GM19239 (cell line): Measurements from ENCODE around the gene NOTCH4.
"Not testable (repeated sequence)": the region's sequence is repeated elsewhere in the genome, so short reads cannot be mapped to it uniquely, and the experiment has no call there.

Experiments used
- DNase-seq: peaks from one replicate; pipeline ENCODE4 v3.0.0; 2011; ENCODE audit warnings: low spot score; ENCODE audit not compliant: insufficient read length
- FAIRE-seq: peaks from 2 replicates; lab custom pipeline; 2011; peaks lifted over from hg19 to GRCh38; lab: Jason Lieb, UNC

NOTCH4 gene

DNA sequence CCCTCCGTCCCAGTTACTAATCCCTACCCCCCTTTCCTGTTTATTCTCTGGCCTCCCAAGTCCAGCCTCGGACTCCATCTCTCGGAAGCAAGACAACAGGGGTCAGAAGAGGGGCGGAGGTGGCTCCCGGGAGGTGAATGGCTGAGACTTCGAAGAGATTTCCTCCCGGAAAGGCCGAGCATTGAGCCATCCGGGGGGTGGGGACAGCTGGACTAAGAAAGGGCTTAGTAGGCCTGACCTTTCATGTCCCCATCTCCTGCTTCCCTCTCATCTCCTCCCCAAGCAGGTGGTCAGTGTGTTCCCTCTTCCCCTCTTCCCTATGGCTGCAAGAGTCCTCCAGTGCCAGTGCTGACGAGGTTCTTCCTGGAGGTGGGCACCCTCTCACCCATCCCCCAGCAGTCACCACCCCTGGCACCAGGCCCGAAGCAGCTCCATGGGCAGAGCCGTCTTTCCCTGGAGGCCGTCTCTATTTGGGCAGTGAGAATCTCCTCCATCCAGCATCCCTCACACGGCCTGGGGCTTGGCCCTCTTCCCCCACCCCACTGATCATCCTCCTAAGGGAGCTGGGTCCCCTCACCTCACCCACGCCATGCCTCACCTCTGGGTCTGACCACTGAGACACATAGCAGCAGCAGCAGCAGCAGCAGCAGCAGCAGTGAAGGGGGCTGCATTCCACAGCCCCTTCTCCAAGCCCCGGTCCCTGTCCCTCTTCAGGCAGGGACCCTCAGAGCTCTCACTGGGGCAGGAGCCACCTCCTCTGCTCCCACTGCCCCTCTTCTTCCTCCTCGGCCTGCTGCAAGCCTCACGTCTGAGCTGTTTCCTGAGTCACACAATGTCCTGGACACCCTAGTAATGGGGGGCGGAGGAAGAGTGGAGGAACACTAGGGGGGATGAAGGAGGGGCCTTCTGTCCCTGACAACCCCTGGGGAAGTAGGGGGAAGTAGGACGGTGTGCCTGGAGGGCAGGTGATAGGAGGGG lies at the start of gene NOTCH4:
Gene NOTCH4, minus strand, starts transcription at position 810 of the 978 bp plus-strand sequence. Its CDS starts 139 bp downstream, at position 671.
- DNase-seq (no peak), FAIRE-seq (no peak)

DNA sequence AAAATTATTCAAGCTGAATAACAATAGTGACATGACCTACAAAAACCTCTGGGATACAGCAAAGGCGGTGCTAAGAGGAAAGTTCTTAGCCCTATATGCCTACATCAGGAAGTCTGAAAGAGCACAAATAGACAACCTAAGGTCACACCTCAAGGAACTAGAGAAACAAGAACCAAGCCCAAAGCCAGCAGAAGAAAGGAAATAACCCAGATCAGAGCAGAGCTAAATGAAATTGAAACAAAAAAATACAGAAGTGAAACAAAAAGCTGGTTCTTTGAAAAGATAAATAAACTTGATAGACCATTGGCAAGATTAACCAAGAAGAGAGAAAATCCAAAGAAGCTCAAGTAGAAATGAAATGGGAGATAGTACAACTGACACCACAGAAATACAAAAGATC lies 47.6 kb upstream of the NOTCH4 start:
- no peak for DNase-seq
- peak; percentile 92 for FAIRE-seq

DNA sequence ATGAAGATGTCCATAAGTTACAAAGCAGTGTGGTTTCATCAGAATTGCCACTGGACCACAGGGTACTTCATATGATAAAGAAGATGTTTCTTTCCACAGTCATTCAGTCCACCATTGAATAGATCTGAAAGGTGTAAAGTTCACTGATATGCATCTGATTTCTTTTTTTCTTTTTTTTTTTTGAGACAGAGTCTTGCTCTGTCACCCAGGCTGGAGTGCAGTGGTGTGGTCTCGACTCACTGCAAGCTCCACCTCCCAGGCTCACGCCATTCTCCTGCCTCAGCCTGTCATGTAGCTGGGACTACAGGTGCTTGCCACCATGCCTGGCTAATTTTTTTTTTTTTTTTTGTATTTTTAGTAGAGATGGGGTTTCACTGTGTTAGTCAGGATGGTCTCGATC lies 44.6 kb upstream of the NOTCH4 start:
- FAIRE-seq: peak; percentile 76
- not testable (repeated sequence) for DNase-seq

DNA sequence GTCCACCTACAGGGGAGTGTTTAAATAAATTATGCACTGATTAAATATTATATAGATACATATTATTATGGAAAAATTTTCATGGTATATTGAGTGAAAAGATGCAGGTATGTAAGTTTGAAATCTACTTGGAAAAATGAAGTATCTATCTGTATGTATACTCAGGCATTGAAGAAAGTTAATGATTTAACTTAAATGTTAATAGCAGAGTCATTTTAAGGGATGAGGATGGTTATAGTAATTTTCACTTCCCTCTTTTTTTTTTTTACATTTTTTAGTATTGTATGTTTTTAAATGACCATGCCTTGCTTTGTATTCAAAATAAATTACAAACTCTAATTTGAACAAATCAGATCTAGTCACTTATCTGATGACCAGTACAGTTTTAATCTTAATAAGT lies 43.2 kb upstream of the NOTCH4 start:
- DNase-seq (no peak), FAIRE-seq (peak; percentile 71)

DNA sequence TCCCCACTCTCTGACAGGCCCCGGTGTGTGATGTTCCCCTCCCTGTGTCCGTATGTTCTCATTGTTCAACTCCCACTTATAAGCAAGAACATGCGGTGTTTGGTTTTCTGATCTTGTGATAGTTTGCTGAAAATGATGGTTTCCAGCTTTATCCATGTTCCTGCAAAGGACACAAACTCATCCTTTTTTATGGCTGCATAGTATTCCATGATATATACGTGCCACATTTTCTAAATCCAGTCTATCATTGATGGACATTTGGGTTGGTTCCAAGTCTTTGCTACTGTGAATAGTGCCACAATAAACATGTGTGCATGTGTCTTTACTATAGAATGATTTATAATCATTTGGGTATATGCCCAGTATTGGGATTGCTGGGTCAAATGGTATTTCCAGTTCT lies 33.4 kb upstream of the NOTCH4 start:
- not testable (repeated sequence) for FAIRE-seq, DNase-seq

DNA sequence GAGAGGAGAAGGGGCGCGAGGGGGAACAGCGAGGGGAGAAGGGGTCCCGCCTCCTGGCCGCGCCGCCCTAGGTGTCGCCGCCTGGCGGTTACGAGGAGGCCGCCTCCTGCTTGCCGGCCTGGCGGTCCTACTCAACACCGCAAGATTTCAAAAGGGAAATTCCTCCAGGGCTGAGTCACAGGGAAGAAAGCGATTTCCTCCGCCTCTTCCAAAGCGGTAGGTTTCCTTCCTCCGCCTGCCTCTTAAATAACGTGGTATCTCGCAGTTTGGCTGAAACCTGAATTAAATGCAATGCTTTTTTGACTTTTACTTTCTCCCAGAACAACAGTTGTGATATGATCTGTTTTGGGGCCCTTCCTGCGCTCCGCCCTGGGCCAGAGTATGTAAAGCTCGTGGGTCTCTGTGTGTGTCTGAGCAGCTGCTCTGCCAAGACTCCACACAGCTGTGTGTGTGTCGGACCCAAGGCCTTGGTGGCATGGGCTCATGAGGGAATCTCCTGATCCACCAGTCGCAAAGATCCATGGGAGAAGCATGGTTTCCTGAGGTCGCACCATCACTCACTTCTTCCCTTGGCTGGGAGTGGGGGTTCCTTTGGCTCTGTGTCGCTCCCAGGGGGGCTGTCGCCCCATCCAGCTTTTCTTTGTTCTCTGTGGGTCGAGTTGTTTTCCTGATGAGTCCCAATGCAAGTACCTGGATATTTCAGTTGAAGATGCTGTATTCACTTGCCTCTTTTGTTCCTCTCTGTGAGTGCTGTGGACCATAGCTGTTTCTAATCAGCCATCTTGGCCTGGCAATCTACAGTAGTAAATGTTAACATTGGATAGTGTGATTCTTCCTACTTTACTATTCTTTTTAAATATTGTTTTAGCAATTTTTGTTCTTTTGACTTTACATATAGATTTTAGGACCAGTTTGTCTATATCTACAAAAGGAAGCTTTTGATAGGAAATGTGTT lies 31.6 kb upstream of the NOTCH4 start:
- peak; percentile 91 for FAIRE-seq

DNA sequence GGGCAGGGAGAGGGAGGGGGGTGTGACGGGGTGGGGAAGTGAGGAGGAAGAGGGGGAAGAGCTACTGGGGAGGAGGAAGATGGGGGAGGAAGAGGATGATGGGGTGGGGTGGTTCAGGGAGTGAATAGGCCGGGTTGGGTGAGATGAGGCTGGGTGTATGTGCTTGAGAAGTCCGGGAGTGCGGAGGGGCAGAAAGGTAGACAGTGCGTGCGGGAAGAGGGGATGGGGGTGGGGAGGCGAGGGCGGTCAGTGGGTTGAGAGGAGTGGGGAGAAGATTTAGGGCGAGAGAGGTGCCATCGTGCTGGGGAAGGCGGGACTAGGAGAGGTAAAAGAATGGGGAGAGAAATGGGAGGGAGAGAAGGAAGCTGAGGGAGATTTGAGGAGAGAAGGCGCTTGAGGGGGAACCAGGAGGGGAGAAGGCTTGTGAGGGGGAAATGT lies 30.9 kb upstream of the NOTCH4 start:
- FAIRE-seq (no peak), DNase-seq (no peak)

More for the DNA sequence above, 31.6 kb upstream of the NOTCH4 start:
- DNase-seq: no peak

DNA sequence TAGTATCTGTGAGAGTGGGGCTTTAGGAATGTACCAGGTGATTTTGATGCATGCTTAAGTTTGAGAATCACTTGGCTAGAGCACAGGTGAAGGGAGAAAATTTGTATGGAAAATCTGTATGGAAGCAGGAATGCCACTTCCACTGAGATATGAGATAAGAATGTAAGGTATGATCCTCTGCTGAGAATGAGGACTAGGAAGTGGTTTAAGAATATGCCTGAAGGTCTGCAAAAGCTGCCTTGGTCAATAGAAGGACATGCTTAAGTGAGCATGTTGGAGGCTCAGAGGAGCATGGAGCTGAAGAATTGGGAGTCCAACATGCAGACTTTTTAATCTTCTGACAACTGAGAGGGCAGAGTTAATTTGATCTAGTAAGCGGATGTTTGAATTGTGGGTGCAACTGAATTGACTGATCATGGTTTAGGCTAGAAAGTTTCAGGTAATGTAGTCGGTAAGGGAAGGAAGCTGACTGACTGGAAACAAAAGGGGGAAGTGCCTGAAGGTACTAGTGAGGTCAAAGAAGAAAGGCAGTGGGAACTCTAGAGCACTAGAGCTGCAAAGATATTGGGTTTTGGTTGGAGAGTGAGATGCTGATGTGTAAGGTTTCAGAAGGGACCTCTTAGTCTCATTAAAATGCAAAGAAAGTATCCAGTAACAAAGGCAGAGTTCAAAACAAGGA lies 28.6 kb upstream of the NOTCH4 start:
- no peak for DNase-seq
- peak; percentile 93 for FAIRE-seq

DNA sequence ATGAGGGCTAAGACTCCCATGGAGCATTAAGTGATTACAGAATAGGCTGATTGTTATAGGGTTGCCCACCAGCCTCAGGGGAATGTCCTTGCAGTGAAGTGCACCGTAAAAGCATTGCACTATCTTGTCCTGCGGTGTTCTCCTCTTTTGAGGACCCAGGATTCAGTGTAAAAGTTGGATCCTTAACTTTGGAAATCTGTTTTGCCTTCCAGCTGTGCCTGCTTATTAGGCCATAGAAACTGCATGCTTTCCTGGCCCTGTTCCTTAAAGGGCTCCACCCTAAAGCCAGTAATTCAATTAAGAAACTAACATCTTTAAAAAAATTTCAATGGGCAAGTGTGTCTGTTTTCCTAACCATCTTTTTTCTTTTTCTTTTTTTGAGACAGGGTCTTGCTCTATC lies 25.4 kb upstream of the NOTCH4 start:
- FAIRE-seq (no peak), DNase-seq (no peak)

DNA sequence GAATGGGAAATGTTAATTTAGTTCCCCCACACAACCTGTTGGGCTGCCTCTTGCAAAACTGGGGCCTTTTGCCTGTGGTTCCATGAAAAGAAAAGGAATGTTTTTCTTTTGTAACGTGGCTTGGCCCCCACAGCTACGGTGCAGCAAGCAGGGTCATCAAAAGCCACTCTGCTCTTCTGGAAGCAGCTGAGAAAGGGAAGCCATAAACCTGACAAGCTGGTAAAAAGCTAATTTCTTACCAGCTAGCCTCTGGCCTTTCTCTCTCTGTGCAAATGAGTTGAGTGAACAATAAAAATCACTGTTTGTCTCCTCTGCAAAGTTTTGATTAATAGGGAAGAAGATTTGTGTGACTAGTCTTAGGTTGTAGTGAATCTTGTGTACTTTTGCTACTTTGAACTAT lies 23.5 kb upstream of the NOTCH4 start:
- DNase-seq: no peak
- no peak for FAIRE-seq

DNA sequence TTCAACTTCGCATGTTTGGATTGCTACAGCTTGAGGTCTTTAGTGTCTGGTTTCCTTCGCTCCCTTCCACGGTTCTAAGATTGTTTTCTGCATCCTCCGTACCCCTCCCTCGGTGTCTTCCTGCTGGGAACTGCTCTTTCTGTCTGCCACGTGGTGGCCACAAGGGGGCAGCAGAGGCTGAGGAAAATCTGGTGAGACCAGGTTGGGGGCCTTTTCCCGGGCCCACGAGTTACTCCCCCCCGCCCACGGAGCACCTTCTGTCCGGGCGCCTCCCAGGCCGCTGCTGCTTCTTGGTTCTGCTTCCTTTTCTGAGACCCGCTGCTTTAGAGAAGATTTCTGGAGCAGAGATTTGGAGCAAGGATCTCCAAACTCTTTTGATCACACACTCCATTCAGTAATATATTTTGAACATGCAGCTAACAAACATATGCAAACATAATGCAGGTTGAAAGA lies 21.1 kb upstream of the NOTCH4 start:
- FAIRE-seq: peak; percentile 84
- peak; percentile 60 for DNase-seq

DNA sequence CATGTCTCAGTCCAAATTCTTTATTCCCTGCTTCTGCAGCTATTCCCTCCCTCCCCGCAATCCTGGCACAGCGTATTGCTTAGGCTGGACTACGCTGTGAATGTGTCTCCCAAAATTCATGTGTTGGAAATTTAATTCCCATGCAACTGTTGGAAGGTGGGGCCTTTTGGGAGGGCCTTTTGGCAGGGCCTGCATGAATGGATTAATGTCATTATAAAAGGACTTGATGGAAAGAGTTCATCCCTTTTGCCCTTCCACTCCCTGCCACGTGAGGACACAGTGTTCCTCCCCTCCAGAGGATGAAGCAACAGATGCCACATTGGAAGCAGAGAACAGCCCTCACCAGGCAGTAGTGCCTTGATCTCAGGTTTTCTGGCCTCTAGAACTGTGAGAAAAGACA lies 20.4 kb upstream of the NOTCH4 start:
- no peak for FAIRE-seq
- DNase-seq: no peak

DNA sequence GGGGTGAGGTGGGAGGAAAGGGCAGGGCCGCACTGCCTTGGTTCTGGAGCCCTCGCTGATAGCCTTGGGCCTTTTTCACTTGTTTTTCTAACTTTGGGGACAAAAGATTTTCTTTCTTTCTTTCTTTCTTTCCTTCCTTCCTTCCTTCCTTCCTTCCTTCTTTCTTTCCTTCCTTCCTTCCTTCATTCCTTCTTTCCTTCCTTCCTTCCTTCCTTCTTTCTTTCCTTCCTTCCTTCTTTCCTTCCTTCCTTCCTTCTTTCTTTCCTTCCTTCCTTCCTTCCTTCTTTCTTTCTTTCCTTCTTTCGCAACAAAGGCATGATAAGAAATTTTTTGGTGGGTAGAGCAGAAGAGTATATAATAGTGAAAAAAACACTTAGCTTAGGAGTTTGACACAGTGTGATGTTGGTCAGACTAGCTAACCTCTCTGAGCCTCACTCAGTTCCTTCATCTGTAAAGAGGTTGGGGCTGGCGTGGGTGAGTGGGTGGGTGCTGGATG lies 18.5 kb upstream of the NOTCH4 start:
- not testable (repeated sequence) for FAIRE-seq, DNase-seq

DNA sequence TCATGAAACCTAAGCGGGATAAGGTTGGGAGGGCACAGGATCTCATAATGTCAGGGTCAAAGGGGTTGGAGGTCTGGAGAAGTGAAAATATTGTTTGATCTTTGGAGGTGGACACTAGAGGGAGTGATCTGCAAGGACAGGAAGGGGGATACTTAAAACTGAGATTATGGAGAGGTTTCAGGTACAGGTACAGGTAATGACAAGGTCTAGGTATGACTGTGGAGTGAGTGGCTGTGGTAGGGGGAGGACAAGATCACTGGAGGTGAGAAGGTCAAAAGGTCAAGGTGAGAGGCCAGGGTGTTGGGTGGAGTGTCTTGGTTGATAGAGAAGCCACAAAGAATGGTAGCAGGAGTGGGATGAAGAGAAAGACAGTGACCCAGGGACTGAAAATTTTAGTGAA lies 16.8 kb upstream of the NOTCH4 start:
- no peak for DNase-seq
- no peak for FAIRE-seq

DNA sequence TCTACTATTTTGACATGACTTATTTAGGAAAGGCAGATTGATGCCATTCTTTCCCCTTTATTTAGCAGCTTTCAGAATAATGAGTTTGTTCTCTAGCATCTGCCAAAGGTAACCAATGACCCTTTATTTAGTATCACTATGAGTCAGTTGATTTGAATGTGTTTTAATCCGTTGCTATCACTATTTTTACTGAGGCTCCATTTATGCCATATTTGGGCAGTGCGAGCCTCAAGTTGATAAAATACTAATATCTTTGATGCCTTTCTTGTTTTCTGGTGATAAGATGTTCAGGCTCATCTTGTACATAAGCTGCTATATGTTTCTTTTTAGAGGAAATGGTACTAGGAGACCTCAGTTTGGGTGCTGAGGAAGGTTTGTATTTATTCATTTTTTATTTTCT lies 15.6 kb upstream of the NOTCH4 start:
- DNase-seq (no peak), FAIRE-seq (no peak)

DNA sequence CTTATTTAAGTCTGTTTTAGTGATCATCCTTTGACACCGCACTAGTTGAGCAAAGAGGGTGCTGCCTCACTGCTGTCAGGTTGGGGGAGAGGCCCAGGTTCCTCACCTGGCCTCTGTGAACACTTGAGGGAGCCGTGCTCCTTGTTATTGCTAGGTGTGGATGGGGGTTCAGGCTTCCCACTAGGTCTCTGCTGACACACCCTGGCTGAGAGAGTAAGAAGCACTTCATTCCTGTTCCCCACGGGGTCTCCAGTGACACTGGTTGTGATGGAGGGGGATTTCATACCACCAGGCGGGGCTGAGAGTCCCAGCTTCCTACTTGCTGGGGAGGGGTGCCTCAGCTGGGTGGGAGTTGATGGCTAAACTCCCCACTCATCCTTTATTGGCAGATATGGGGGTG lies 11.1 kb upstream of the NOTCH4 start:
- FAIRE-seq: no peak
- DNase-seq: no peak

DNA sequence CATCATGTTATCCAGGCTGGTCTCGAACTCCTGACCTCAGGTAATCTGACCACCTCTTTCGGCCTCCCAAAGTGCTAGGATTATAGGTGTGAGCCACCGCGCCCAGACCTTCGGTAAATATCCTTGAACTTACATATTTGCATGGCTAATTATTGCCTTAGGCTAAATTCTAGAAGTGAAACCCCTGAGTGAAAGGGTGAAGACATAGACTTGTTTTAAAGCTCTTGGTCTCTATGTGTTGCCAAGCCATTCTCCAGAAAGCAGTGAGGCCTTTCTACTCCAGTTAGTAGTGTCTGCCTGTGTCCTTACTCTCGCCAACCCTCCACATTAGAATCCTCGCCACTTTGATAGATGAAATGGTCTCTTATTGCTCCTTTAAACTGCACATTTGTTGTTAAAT lies 2.6 kb upstream of the NOTCH4 start:
- DNase-seq (no peak), FAIRE-seq (no peak)

DNA sequence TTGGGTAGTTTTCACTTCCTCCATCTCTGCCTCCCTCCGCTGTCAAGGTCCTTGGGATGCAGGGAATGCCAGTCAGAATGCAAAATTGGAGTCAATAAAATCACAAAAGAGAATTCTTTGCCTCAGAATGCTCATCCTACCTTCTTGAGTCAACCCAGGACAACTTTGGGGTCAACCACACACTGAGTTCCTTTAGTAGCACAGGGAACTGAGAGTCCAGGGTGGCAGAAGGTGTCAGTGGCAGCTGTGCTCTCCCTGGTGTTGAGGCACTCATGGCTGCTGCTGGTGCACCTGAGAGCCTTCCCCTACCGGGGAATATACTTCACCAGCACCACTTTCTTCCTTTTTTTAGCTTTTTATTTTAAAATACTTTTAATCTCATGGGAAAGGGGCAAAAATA lies 829 bp upstream of the NOTCH4 start:
- FAIRE-seq (peak; percentile 49), DNase-seq (peak; percentile 25)

DNA sequence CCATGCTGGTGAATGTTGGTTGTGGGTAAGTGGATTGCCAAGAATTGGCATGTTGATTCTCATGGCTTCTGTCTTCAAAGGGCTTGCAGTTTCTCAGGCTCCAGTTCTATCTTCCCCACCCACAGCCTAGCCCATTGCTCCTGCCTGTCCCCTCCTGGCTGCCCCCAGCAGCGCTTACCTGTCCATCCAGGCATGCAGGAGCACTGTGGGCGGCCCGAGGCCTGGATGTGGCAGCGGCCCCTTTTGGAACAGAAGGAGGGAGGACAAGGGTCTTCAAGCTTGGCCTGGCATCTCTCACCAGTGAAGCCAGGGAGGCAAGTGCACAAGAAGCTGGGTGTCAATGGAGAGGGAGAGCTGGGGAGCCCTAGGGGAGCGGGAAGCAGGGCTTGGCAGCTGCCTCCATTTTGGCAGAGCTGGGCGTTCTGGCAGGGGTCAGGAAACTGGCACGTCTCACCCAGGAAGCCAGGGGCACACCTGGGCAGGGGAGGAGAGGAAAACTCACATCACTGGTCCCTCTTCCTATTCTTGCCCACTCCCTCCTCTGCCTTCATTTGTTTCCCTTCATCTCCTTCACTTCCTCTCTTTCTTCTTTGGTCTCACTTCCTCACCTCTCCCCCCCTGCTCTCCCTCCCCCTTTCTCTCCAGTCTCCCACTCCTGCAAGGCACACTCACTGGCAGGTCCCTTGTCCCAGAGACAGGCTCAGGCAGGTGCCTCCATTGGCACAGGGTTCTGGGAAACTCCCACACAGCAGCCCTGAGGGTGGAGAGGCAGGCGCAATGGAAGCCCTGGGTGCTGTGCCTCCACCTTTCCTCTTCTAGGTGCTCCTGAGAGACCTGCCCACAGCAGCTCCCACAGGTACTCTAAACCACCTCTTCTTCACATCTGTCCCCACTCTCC lies 1.3 kb downstream of the NOTCH4 start:
- DNase-seq (no peak), FAIRE-seq (no peak)
